Measurements from ENCODE around the gene AMZ1.
A peak's percentile ranks its signal among the peaks of the same experiment; 100 is the strongest.

The AMZ1 gene

DNA sequence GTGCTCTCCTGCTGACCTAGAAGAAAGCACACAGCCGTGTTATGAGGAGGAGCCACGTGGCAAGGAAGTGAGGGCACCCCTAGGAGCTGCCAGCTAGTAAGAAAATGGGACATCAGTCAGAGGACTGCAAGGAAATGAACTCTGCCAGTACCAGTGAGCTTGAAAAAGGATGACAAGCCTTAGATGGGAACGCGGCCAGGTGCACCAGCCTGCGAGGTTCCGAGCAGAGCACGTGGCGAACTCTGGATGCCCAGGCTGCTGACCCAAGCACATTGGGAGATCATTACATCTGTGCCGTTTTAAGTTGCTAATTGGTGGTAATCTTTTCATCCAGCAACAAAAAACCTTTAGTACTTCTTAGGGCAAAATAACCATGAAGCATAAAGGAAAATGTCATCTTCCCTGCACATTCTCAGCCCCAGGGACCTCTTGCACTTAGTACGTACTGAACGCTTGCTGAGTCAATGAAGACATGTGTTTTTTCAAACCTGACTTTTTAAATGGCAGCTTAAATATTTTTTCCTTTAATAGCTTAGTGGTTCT lies 69.4 kb downstream of the AMZ1 start:
- no peak for DNase-seq

DNA sequence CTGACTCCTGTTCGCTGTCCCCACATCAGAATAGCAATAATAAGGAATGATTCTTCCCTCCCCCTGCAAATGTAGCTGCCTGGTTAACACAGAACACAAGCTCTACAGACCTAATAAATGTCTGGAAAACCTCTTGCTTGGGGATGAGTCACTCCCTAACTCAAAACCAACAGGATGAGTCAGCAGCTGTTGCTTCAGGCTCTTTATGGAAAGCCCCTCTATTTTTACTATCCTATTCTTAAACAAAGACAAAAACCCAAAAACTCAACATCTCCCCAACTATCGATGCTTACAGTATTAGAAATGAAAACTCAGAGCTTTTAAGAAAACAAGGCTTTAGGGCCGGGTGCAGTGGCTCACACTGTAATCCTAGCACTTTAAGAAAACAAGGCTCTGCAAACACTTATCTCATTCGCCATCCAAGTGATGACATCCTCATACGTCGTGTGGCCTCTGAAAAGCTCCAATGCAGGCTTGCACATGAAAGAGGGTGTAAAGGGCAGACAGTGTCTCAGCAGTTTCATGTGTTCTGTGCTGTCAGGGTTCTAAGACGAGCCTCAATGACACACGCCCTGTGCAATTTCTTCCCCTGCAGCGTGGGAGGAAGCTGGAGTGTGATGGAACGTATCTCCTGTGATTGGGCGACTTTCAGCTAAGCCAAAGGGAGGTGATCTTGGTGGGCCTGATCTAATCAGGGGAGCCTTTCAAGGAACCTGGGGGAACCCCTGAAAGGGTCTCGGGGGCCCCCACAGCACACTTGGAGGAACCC lies 70.1 kb downstream of the AMZ1 start:
- DNase-seq: peak; percentile 28

DNA sequence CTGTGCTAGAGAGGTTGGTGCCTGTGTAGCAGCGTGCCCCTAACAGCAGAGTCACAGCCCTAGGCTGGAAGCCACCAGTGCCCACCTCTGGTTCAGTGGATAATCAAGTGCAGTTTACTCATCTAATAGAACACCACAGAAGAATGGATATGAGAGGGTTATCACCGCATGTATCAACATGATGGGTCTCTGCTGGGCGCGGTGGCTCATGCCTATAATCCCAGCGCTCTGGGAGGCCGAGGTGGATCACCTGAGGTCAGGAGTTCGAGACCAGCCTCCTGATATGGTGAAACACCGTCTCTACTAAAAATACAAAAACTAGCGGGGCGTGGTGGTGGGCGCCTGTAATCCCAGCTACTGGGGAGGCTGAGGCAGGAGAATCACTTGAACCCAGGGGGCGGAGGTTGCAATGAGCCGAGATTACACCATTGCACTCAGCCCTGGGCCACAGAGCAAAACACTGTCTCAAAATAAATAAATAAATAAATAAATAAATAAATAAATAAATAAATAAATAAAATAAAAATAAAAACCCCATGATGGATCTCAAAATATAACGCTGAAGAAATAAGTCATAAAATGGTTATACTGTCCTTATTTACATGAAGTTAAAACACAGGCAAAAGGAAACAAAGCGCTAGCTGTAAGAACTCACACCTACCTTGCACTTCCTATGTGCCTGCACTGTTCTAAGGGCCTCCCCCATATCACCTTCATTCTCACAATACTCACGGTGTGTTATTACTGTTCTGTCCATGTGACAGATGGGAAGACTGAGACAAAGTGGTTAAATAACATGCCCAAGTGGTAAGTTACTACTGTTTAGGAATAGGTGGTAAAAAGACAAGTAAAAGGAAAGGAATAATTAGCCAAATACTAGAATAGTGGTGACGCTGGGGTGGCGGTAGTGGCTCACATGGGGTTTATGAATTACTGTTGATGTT lies 70.9 kb downstream of the AMZ1 start:
- no peak for DNase-seq

DNA sequence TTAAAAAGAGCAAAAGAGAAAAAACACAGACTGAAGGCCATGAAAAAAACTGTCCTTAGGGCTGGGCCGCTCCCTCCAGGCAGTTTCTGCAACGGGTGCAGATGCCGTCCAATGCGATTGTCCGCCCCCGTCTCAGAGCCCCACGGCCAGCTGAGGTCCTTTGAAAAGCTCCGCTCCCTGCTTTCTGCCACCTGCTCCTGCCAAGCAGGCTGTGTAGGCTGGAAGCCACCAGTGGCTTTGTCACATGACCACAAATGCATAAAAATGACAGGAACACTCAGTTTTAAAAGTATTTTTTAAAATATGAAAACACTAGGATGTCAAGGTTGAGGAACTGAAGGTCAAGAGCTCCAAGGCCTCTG lies 71.7 kb downstream of the AMZ1 start:
- no peak for DNase-seq

DNA sequence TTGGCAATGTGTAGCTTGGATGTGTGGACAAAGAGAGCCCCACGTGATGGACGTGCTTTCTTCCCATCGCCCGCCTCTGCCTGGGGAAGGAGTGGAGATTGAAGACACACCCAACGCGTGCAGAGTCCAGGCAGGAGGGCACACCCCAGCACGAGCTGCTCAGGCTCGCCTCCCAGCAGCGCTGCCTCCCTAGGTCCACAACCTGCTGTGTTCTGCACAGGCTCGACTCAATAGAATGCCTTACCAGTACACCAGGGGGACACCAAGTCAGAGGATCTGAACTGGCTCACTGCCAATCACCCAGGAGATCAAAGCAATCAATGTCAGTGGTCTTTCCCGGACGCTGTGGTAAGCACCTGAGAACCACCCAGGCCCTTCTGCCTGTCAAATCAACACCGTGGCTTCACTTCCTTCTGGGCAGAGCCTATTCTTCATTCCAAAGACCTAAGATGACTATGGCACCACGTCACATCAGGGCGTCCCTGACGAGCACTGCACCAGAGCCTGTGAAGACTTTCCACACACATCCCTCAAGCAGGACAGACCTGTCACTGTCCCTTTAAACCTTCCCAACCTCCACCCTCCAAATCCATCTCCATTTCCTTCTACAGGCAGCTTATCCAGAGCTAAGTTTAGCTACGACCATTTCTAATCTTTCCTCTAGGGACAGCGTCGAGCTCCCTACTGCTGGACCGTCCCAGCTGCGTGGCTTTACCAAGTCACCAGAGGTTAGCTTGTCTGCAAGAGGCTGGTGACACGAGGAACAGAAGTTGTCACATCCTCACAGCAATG lies 72.3 kb downstream of the AMZ1 start:
- DNase-seq: no peak

DNA sequence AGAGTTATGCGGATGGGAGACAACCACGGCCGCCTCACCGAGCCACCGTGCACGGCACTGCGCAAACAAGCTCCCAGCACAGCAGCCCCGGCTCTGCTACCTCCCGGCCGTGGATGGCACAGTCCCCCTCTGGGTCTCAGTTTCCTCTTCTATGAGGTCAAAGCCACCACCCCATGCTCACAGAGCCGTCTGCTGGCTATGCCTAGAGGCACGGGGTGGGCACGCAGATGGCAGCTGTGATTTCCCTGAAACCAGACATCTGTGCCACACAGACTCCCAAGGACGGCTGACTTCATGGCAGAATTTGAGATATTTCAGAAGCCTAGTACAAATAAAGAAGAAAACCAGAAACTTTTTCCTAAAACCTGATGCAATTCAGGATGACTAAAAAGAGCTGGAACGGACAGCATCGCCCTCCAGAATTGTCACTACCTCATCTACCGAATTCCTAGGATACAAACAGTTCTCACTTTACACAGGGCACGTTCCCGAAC lies 73.2 kb downstream of the AMZ1 start:
- no peak for DNase-seq

DNA sequence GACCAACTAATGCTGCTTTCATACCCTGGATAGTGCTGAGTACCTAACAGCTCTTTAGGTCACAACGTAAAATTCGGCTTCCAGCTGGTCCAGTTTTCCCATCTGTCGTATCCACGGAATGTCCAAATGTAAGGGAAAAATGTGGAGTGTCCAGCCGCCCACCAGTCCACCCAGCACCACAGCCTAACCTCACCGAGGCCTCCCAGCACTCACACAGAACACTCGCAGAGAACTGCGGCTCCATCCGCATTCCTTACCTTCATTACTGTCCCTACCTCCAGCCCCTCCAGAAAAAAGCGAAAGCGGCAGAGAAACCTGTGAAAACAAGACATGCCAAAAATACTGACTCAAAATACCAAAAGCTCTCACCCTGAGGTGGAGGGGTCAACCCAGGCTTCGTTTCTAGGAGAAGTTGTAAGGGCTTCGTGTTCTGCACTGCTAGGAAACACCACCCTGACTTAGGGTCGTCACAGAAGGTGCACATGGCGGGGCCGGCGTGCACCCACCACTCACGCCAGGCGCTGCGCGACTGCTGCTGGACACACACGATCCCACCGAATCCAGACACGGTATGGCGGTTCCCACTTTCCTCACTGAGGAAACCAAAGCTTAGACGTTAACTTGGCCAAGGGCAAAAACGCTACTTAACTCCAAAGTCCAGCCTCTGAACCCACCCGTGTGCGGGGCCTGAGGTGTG lies 73.9 kb downstream of the AMZ1 start:
- DNase-seq: no peak

DNA sequence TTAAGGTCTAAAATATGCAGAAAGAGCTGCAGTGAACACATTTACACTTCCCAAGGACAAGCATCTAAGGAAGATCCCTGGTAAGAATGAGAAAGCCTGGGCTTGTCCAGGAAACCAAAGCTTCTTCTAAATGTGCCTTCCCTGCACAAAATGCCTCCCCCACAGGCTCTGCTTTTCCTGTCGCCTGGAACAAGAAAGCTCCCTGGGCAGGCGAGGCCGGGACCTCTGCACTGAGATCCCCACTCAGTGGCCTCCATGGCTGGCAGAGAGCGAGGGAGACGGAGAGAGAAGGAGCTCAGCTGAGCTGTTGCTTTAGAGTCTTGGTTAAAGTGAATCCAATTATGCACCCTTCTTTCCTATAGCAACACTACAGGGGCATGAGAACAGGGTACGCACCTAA lies 75.6 kb downstream of the AMZ1 start:
- DNase-seq: no peak

DNA sequence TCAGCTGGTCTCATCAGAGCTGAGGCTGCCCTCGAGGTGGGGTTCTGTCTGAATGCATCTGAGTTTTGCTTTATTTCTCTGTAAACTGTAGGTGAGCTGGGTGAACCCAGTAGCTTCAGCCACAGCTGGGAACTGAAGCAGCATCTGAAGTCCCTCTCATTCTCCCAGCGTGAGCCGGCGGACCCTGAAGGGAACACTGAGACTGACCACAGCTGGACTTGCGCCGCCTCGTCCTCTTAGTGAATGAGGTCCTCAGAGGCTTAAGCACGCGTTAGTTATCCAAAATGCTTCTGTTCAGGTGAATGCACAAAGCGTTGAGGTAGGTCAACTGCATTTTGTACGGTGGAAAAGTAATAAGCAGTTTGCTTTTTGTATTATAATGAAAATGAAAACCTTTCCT lies 76.6 kb downstream of the AMZ1 start:
- no peak for DNase-seq
